Bone marrow (tissue), 2 donors: ENCODE data around the gene RPS6KA1.

ENCODE experiments used
- DNase-seq, 2 donors: peaks; one replicate each; lab custom pipeline; 2025; lab: John Stamatoyannopoulos, UW

Gene RPS6KA1

GRCh38 chr1:26533951-26534509 lies 4.5 kb downstream of the RPS6KA1 start:
- DNase-seq, result no peak

- no peak for DNase-seq
Measured at GRCh38 chr1:26535201-26535600, 5.6 kb downstream of the RPS6KA1 start.

- no peak for DNase-seq
Measured at GRCh38 chr1:26536081-26536480, 6.5 kb downstream of the RPS6KA1 start.

GRCh38 chr1:26536521-26536920 lies 7.0 kb downstream of the RPS6KA1 start:
- no peak for DNase-seq

- DNase-seq, result peak in 1 of 2 donors; percentile 48
Measured at GRCh38 chr1:26537951-26538352, 8.4 kb downstream of the RPS6KA1 start.

GRCh38 chr1:26538480-26539412 lies 9.2 kb downstream of the RPS6KA1 start:
- peak in 1 of 2 donors; percentile 9 for DNase-seq

GRCh38 chr1:26539722-26540121 lies 10.2 kb downstream of the RPS6KA1 start:
- no peak for DNase-seq

DNA sequence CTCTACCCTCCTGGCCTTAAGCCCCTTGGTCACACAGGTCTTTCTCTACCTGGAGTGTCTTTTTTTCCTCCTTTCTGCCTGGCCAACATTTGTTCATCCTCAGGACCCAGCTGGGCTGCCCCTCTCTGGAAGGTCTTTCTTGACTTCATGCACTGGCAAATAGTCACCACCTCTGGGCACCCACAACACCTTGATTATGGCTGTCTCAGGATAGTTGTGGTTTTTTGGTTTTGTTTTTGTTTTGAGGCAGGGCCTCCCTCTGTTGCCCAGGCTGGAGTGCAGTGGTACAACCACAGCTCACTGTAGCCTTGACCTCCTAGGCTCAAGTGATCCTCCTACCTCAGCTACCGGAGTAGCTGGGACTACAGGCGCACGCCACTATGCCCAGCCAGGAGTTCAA lies 10.8 kb downstream of the RPS6KA1 start:
- DNase-seq, result no peak

DNA sequence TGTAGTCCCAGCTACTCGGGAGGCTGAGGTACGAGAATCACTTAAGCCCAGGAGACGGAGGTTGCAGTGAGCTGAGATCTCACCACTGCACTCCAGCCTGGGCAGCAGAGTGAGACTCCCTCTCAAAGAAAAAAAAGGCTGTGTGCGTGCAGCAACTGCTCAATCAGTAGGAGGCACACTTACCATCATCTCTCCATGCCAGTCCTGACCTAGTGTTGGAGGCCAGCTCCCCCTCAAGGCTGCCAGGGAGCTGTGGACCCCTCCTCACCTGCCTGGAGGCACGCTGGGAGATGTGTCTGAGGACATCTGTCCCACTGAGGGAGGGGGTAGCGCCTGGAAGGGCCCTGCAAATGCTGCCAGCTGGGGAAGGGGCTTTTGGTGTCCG lies 11.9 kb downstream of the RPS6KA1 start:
- peak in 1 of 2 donors; percentile 4 for DNase-seq

GRCh38 chr1:26541816-26542711 lies 12.5 kb downstream of the RPS6KA1 start:
- DNase-seq, result peak; percentile 96 to 99

GRCh38 chr1:26542771-26543451 lies 13.3 kb downstream of the RPS6KA1 start:
- peak; percentile 15 to 53 for DNase-seq

DNA sequence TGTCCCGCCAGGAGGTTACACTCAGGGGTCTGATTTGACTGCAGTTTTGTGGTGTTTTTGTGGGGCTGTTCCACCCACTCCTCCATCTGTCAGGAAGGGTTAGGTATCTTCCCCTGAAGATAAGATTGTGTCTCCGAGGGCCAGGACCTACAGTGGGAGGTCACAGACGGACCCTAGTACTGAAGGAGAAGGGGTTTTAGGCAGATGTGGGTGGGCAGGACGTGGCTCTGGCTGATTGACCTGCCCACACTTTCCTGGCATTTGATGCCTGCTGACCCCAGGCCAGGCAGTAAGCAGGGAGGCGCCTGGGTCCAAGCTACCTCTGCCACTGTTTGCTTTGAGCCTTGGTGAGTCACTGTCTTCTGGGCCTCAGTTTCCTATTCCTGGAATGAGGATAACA lies 13.9 kb downstream of the RPS6KA1 start:
- DNase-seq, result no peak

DNA sequence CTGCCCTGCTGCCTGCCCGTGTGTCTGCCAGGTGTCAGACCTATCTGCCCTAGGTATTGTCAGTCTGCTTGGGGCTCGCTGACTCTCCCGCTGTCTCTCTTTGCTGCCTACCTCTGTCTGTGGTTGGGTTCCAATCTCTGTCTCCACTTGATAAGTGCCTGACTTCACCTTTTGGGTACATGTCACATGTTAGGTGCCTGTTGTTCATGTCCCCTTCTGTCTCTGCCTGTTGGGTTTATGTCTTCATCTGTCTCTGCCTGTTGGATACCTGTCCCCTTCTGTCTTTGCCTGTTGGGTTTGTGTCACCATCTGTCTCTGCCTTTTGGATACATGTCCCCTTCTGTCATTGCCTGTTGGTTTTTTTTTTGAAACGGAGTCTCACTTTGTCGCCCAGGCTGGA lies 14.6 kb downstream of the RPS6KA1 start:
- no peak for DNase-seq

DNA sequence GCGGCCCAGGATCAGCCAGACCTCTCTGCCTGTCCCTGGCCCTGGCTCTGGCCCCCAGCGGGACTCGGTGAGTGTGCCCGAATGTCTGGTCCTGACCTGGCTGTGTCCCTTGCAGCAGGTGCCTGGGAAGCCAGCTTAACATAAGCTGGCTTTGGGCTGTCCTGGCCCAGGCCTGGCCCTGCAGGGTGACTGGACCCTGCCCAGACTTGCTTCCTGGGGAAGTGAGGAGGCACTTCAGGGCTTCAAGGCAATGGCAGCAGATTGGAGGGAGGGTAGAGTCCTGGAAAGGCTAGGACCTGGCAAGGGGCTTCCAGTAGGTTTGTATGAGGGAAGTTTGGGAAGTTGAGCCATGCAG lies 16.4 kb downstream of the RPS6KA1 start:
- DNase-seq, result no peak

GRCh38 chr1:26546375-26546774 lies 16.8 kb downstream of the RPS6KA1 start:
- no peak for DNase-seq

DNA sequence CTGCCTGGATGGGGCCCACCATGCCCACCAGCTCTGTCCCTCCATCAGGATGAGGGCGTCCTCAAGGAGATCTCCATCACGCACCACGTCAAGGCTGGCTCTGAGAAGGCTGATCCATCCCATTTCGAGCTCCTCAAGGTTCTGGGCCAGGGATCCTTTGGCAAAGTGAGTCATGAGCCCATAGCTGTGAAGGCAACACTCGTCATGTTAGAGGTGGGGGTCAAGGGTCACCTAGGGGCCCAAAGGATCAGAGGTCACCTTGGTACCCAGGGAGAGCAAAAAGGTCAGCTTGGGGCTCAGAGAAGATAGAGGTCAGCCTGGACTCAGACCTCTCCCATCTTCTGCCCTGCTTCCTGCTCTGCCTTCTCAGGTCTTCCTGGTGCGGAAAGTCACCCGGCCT lies 17.3 kb downstream of the RPS6KA1 start:
- no peak for DNase-seq

DNA sequence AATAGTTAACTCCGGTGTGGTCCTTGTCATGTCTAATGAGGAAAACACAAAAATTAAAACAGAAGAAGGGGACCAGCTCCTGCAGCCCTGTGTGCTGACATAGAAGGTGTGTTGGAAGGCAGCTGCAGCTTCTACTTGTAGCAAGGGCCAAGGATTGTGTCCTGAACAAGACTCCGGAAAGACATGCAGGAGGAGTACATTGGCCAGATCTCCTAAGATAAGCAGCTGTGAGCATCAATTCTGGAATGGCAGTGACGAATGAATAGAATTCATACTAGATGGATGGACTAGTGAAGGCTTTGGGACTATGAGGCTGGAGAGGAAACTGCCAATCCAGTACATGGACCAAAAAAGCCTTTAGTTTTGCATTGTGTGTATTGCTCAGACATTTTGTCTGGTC lies 19.3 kb downstream of the RPS6KA1 start:
- DNase-seq, result no peak

GRCh38 chr1:26550946-26551345 lies 21.4 kb downstream of the RPS6KA1 start:
- DNase-seq, result no peak

- DNase-seq, result no peak
Measured at GRCh38 chr1:26552720-26553119, 23.2 kb downstream of the RPS6KA1 start.

GRCh38 chr1:26553942-26554682 lies 24.6 kb downstream of the RPS6KA1 start:
- no peak for DNase-seq

- DNase-seq, result no peak
Measured at GRCh38 chr1:26554781-26555180, 25.2 kb downstream of the RPS6KA1 start.
